Natural killer cell (primary cell): ENCODE measurements around the gene CLEC3A. TPM values are rescaled to one million over a fixed set of nuclear protein-coding genes. Genes with fewer than 3 reads are reported as not detected.

Experiments used
- ATAC-seq, 3 donors: fragments of 150-1000 bp in 2 of 3; fragments of 200-7000 bp in 1 of 3; cut with Tn5 transposase; 1 replicate in 1 of 3; 2 replicates in 2 of 3; pipeline ENCODE4 v1.10.0; 2021; ENCODE audit warnings: mild to moderate bottlenecking in 2 of 3, moderate library complexity in 2 of 3
- DNase-seq, 2 donors: peaks; one replicate each; pipeline versions ENCODE4 v3.0.0 to v3.0.0-alpha.2; 2013 to 2021; ENCODE audit warnings: mixed read lengths in 1 of 2
- H3K27ac ChIP-seq: one replicate; pipeline ENCODE4 v1.5.1; 2013; ENCODE audit warnings: mild to moderate bottlenecking, low read length
- H3K27me3 ChIP-seq: one replicate; pipeline ENCODE4 v1.6.1; 2013; ENCODE audit warnings: low read length; ENCODE audit not compliant: control insufficient read depth, insufficient read depth
- H3K36me3 ChIP-seq: one replicate; pipeline ENCODE4 v1.6.1; 2013; ENCODE audit warnings: low read length; ENCODE audit not compliant: control insufficient read depth, insufficient read depth
- H3K4me1 ChIP-seq: one replicate; pipeline ENCODE4 v1.6.1; 2013; ENCODE audit warnings: low read length; ENCODE audit not compliant: control insufficient read depth, insufficient read depth
- H3K4me3 ChIP-seq: one replicate; pipeline ENCODE4 v1.5.1; 2013; ENCODE audit warnings: low read length
- H3K9me3 ChIP-seq: one replicate; pipeline ENCODE4 v1.6.1; 2013; ENCODE audit warnings: low read length; ENCODE audit not compliant: control insufficient read depth, insufficient read depth
- H3K27ac Mint-ChIP-seq, 2 donors: one replicate each; pipeline ENCODE4 v1.8.0; 2022; ENCODE audit warnings: mild to moderate bottlenecking in 2 of 2, mixed read lengths in 2 of 2, moderate library complexity in 1 of 2
- H3K27me3 Mint-ChIP-seq, 2 donors: one replicate each; pipeline ENCODE4 v1.8.0; 2022; ENCODE audit warnings: low read depth in 2 of 2, mixed read lengths in 2 of 2
- H3K36me3 Mint-ChIP-seq: one replicate; pipeline ENCODE4 v1.8.0; 2022; ENCODE audit warnings: mixed read lengths
- H3K4me1 Mint-ChIP-seq, 2 donors: one replicate each; pipeline ENCODE4 v1.8.0; 2022; ENCODE audit warnings: mixed read lengths in 2 of 2
- H3K4me3 Mint-ChIP-seq: one replicate; pipeline ENCODE4 v1.8.0; 2022; ENCODE audit warnings: mild to moderate bottlenecking, moderate library complexity, mixed read lengths
- H3K9me3 Mint-ChIP-seq, 2 donors: one replicate each; pipeline ENCODE4 v1.8.0; 2022; ENCODE audit warnings: mixed read lengths in 2 of 2
- CTCF ChIP-seq: fragments of 200-600 bp; IDR thresholded peaks from one replicate; pipeline ENCODE4 v1.8.0; 2022; ENCODE audit warnings: antibody characterized with exemption
- WGBS: methylation state at CpG from one replicate; pipeline ENCODE4 v1.1.7; 2013; ENCODE audit warnings: missing lambda C conversion rate; ENCODE audit not compliant: insufficient coverage; 5-methylcytosine and 5-hydroxymethylcytosine counted together
- intact Hi-C: fragments of 100-400 bp; cut with micrococcal nuclease; formaldehyde crosslinking; loops from one replicate; pipeline ENCODE4 v1.14.2; 2022
- total RNA-seq, 4 donors: library from RNA; stranded (reverse); fragments of 120-200 nt in 1 of 4; gene quantifications; one replicate each; pipeline versions ENCODE4 v1.2.3 to v1.2.4, GENCODE V29; 2013 to 2022

Gene CLEC3A
- total RNA-seq, 3 donors from 2014 or later (not counting 1 experiment from before 2014, with no cell fraction given): not detected

GRCh38 chr16:77977339-77977738, 45.0 kb upstream of the CLEC3A start:
- no peaks in the 10 kb centered on the region for H3K36me3 Mint-ChIP-seq
- no peak overlapping the region for H3K27ac ChIP-seq
- DNase-seq: no peak
- no peaks in the 10 kb centered on the region for H3K4me1 Mint-ChIP-seq
- 66% methylated on average over 4 of the region's 5 CpGs for WGBS
- H3K9me3 Mint-ChIP-seq: no peaks in the 10 kb centered on the region
- H3K9me3 ChIP-seq: no peaks in the 10 kb centered on the region
- H3K27me3 Mint-ChIP-seq: peaks cover 6 to 8% of the 10 kb centered on the region in 2 donors
- H3K4me3 ChIP-seq: no peak overlapping the region
- no peaks in the 10 kb centered on the region for H3K27me3 ChIP-seq
- TF ChIP-seq CTCF: no peak
- H3K4me3 Mint-ChIP-seq: no peak overlapping the region
- H3K4me1 ChIP-seq: no peaks in the 10 kb centered on the region
- H3K36me3 ChIP-seq: no peaks in the 10 kb centered on the region
- H3K27ac Mint-ChIP-seq: no peak overlapping the region
- no peak for ATAC-seq
- intact Hi-C loops: no loop called here

GRCh38 chr16:77985111-77985510, 37.2 kb upstream of the CLEC3A start:
- Mint-ChIP-seq H3K4me1 (no peaks in the 10 kb centered on the region), H3K4me3 (no peak overlapping the region), H3K36me3 (no peaks in the 10 kb centered on the region), H3K27me3 (peaks cover 2 to 15% of the 10 kb centered on the region in 2 donors), H3K9me3 (no peaks in the 10 kb centered on the region), H3K27ac (no peak overlapping the region)
- TF ChIP-seq CTCF: no peak
- no peaks in the 10 kb centered on the region for H3K4me1 ChIP-seq
- H3K27me3 ChIP-seq: no peaks in the 10 kb centered on the region
- no peak for ATAC-seq
- intact Hi-C loops: no loop called here
- no peaks in the 10 kb centered on the region for H3K9me3 ChIP-seq
- no peak for DNase-seq
- 95% methylated on average over 2 of the region's 3 CpGs for WGBS
- H3K4me3 ChIP-seq: no peak overlapping the region
- H3K36me3 ChIP-seq: no peaks in the 10 kb centered on the region
- H3K27ac ChIP-seq: no peak overlapping the region

DNA sequence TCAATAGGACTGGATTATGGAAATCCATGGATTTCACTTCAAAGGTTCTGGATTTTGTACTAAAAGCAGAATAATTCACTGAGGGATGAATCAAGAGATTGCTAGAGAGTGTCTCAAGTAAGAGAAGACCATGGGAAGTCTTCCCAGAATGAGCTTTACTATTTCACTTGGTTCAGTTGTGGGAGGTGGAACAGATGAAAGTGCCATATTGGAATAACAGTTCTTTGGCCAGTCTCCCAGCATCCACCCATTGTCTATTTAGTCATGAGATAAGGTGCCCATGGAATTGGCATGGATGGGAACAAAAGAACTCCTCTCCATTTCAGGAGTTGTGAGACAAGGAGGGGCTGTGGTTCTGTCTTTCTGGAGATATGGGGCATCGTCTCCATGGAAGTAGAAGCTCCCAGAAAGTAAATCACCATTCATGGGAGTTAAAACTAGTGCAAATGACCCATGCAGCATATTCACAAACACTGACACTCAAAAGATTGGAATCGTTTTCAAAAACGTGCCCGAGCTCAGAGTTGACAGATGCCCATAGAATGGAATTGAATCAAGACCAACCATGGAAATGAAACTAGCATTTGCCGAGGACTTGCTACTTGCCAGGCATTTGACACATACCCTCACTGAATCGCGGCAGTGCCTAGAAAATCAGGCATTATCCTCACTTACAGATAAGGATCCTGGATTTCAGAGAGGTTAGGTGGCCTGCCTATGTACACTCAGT, 36.2 kb upstream of the CLEC3A start:
- no peaks in the 10 kb centered on the region for H3K9me3 ChIP-seq
- no peaks in the 10 kb centered on the region for H3K4me1 ChIP-seq
- no peak overlapping the region for H3K4me3 Mint-ChIP-seq
- H3K9me3 Mint-ChIP-seq: no peaks in the 10 kb centered on the region
- H3K4me3 ChIP-seq: no peak overlapping the region
- H3K27ac ChIP-seq: no peak overlapping the region
- H3K27ac Mint-ChIP-seq: no peak overlapping the region
- 82% methylated on average over 7 of the region's 7 CpGs for WGBS
- H3K27me3 ChIP-seq: no peaks in the 10 kb centered on the region
- no peaks in the 10 kb centered on the region for H3K36me3 ChIP-seq
- no peak for TF ChIP-seq CTCF
- peaks cover 5 to 15% of the 10 kb centered on the region in 2 donors for H3K27me3 Mint-ChIP-seq
- no peaks in the 10 kb centered on the region for H3K36me3 Mint-ChIP-seq
- intact Hi-C loops: no loop called here
- no peak for ATAC-seq
- no peaks in the 10 kb centered on the region for H3K4me1 Mint-ChIP-seq
- no peak for DNase-seq

- TF ChIP-seq CTCF: no peak
- H3K27ac ChIP-seq: no peak overlapping the region
- no peak for DNase-seq
- intact Hi-C loops: no loop called here
- no peaks in the 10 kb centered on the region for H3K36me3 ChIP-seq
- Mint-ChIP-seq H3K27me3 (peaks cover 9 to 20% of the 10 kb centered on the region in 2 donors), H3K27ac (no peak overlapping the region), H3K9me3 (no peaks in the 10 kb centered on the region), H3K36me3 (no peaks in the 10 kb centered on the region), H3K4me3 (no peak overlapping the region), H3K4me1 (no peaks in the 10 kb centered on the region)
- H3K27me3 ChIP-seq: no peaks in the 10 kb centered on the region
- H3K4me1 ChIP-seq: no peaks in the 10 kb centered on the region
- H3K4me3 ChIP-seq: no peak overlapping the region
- no peaks in the 10 kb centered on the region for H3K9me3 ChIP-seq
- WGBS: 90% methylated on average over 2 of the region's 2 CpGs
- no peak for ATAC-seq
These were observed 34.5 kb upstream of the CLEC3A start for GRCh38 chr16:77987810-77988209.
